GM12873 (cell line): ENCODE measurements around the gene ADSS1.

ENCODE experiments used
- TF ChIP-seq, protein P1 (sequence below): IDR thresholded peaks from 2 replicates; pipeline ENCODE4 v1.5.1; 2012; ENCODE audit warnings: low read depth, mild to moderate bottlenecking, moderate library complexity, low read length, control low read depth; ENCODE audit not compliant: insufficient read depth; ENCODE audit errors: missing control alignments

The ADSS1 gene

DNA sequence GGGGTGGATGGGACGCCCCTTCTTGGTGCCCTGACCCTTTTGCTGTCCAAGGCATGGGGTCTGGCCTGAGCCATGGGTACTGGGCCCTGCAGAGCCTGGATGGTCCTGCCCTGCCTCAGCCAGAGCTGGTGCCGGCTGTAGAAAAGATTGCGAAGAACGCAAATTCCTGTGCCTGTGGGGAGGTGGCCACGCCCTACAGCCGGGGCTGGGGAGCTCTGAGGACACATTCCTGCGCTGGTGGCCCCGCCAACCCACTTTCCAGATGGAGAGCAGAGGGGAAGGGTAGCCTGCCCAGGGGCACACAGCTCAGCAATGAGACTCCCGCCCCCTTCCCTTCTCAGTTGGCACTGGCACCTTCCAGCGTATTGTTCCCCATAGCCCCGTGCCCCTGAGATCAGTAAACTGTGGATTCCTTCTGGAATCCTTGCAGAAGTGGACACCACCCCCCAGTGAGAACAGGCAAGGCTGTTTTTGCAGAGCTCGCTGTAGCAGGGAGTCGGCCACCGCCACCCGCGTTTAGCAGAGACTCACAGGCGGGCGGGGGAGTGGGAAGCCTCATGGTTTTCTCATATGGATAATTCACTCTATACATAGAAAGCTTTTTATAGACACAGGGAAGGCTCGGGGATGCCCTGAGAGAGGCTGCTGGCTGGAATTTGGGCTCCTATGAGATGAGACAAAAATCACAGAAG, 26.0 kb upstream of the ADSS1 start:
- TF ChIP-seq, protein P1, sequence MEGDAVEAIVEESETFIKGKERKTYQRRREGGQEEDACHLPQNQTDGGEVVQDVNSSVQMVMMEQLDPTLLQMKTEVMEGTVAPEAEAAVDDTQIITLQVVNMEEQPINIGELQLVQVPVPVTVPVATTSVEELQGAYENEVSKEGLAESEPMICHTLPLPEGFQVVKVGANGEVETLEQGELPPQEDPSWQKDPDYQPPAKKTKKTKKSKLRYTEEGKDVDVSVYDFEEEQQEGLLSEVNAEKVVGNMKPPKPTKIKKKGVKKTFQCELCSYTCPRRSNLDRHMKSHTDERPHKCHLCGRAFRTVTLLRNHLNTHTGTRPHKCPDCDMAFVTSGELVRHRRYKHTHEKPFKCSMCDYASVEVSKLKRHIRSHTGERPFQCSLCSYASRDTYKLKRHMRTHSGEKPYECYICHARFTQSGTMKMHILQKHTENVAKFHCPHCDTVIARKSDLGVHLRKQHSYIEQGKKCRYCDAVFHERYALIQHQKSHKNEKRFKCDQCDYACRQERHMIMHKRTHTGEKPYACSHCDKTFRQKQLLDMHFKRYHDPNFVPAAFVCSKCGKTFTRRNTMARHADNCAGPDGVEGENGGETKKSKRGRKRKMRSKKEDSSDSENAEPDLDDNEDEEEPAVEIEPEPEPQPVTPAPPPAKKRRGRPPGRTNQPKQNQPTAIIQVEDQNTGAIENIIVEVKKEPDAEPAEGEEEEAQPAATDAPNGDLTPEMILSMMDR: no peak

DNA sequence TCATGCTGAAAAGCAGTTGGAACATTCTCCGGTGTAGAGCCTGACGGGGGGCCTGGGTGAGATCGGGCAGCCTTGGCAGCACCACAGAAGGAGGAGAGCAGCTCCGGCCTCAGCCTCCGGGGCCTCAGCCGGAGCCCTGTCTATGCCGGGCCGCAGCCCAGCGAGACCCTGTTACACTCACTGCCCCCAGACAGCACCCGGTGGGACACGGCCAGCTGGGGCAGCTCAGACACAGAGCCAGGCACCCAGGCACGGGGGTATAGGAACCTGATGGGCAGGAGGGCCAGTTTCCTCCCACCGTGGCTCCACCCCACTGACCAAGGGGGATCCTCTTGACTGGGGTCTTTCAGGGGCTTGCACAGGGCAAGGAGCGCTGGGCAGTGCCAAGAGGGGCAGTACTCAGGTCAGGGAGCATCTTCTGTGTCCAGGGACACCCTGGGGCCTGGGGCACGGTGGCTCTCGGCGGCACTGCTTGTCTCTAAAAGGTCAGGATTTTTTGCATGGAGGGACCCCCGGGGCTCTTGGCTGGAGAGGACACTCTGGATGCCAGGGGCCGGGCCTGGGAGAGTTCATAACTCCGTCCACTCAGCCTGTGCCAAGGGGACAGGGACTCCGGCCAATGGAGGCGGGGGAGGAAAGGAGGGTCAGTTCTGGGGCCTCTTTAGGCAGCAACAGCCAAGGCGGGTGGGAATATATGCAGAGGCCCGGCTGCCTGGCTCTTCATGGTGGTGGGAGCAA, 25.2 kb upstream of the ADSS1 start:
- TF ChIP-seq, protein P1: no peak

DNA sequence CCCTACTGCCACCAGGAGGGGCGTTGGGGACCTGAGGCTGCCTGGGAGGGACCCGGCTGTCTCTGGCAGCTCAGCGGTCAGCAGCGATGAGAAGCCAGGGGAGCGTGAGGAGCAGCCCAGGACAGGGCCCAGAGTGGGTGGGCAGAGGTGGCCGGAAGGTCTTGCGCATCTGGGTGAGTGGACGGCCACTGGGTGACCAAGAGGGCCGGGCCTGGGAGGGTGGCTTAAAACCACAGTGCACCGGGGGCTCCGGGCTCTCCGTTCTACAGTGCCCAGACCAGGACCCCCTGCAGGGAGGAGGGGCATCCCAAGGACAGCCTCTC, 24.6 kb upstream of the ADSS1 start:
- TF ChIP-seq, protein P1: no peak

DNA sequence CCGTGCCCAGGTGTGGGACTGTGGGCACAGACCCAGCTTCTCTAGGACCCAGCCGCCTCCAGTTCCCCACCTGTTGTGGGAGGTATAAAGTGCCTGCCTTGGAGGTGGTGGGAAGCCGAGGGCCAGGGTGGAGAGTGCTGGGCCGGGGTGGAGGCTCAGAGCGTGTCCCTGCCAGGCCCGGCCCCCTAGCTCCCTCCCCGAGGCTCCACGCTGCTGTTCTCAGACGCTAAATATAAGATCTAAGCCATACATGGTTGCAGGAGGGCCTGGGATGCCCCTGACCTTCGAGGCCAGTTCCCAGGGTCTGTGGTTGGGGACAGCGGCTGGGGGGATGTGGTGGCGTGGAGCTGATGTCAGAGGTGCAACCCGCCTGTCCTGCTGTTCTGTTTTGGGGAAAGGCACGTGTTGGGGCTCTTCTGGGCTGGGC, 23.8 kb upstream of the ADSS1 start:
- TF ChIP-seq, protein P1: no peak

DNA sequence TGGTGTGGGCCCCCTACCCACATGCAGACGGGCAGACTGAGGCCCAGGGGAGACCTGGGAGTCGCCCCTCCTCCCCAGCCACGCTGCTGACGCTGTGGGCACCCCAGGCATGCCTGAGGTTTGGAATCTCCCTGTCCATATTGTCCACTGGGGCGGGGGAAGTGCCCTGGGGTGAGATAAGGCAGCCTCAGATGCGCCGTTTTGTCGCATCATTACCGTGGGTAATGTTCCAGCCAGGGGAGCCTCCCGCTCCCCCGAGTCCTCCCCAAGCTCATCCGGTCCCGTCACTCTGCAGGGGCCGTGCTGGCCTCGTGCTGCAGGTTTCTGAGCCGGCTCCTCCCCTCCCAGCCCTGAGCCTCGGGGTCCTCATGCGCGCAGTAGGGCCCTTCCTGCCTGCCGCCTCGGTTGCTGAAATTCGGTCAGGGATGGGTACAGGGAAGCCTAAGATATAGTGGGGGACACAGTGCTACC, 23.2 kb upstream of the ADSS1 start:
- TF ChIP-seq, protein P1: no peak

DNA sequence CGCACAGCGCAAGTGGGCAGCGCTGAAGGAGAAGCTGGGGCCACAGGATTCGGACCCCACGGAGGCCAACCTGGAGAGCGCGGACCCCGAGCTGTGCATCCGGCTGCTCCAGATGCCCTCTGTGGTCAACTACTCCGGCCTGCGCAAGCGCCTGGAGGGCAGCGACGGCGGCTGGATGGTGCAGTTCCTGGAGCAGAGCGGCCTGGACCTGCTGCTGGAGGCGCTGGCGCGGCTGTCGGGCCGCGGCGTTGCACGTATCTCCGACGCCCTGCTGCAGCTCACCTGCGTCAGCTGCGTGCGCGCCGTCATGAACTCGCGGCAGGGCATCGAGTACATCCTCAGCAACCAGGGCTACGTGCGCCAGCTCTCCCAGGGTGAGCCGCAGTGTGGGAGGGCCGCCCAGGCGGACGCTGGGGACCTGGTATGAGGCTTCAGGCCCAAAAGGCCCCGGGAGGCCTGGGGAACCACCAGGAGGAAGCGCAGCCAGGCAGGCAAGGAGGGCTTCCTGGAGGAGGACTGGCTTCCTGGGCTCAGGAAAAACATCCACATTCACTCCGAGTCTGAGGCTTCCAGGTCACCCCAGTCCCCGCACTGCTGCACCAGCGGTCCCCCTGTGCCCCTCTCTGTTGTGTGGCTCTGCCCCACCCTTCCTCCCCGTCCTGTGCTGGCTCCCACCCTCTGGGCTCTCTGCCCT, 22.5 kb upstream of the ADSS1 start:
- TF ChIP-seq, protein P1: no peak

DNA sequence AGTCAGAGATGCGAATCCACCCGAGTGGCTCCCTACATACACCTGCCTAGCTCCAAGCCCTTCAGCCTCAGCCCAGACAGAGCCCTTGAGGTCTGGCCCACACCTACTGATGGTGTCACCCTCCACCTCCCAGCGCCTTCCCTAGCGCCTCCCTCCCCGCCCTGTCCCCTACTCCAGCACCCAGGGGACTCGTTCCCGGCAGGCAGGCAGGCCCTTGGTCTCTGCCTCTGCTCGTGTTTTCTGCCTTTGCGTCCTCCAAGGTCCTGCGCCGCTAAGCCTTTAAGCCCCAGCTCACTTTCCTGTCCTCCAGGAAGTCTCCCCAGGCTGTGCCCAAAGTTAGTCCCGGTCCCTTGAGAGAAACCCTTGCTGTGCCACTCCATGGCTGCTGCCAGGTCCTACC, 21.9 kb upstream of the ADSS1 start:
- TF ChIP-seq, protein P1: no peak
